ENCODE data around the gene ZNF710. TPM values are rescaled to one million over a fixed set of nuclear protein-coding genes. Genes with fewer than 3 reads are reported as not detected.

The ZNF710 gene
- total and polyA plus RNA-seq, 9 of the 15 experiments (the other 6 are each of a cell fraction or from before 2014, with no cell fraction given): 0.56 to 14.2 (median 5.2) TPM

DNA sequence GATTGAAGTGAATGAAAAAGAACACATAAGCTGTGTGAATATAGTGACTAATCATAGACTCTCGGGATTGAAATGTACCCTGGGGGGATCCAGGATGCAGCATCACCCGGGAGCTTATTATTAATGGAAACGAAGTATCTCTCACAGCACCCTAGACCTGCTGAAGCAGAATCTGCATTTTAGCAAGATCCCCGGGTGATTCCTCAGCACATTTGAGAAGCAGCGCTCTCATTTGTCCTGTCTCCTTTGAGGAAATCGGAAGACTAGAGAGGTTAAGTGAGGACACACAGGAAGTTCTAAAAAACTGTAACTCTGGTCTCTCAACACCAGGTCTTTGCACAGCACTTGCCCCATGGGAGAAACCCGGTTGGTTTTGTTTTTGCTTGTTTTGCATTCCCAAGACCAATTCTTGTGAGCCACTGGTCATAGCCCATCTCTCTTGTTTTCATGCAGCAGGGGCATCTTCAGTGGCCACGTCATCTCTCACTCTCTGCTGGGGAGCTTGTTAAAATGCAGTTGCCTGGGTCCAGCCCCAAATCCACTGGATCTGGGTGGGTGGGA is 30.2 kb downstream of the ZNF710 start (continued):
- TF ChIP-seq PYGO2 (tag; IDR thresholded peaks at IDR 0.05) (no peak), LEF1 (IDR thresholded peaks at IDR 0.05) (no peak), POLR2AphosphoS5 (IDR thresholded peaks at IDR 0.05; ENCODE audit: control insufficient read depth, insufficient read depth, low read depth, low read length) (no peak), SMARCB1 (IDR thresholded peaks at IDR 0.05; ENCODE audit: insufficient read length, low read depth) (no peak)

DNA sequence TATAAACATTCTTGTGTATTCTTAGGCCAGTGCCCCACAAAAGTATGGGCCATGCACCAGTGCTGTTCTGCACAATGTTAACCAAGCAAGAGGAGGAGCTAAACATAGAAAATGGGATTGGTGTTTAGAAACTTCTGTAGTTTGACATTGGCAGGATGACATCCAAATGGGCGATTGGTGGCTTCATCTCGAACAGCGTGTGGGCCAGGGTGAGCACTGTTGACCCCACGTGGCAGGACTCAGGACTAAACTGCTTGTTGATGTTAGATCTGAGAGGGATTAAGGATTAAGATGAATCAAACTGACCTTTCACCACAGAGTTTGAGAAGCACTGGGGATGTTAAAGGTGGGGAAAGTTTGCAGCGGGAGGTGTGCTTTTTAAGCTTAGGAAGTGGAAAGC is 31.9 kb downstream of the ZNF710 start:
- H3K4me3 ChIP-seq: no peak overlapping the region
- intact Hi-C loops (cut with micrococcal nuclease): no loop called here
- no peak for ATAC-seq
- TF ChIP-seq ZNF740 (CRISPR knock-in tag; IDR thresholded peaks at IDR 0.05) (no peak), ZNF740 (tag; IDR thresholded peaks at IDR 0.05) (no peak), CREB1 (IDR thresholded peaks at IDR 0.05) (no peak), CREB1 (CRISPR knock-in tag; IDR thresholded peaks at IDR 0.05) (no peak), HNRNPH1 (optimal IDR thresholded peaks at IDR 0.05; ENCODE audit: low read depth, low read length) (no peak), NR2F6 (CRISPR knock-in tag; IDR thresholded peaks at IDR 0.05) (no peak), KAT7 (CRISPR knock-in tag; IDR thresholded peaks at IDR 0.05; ENCODE audit: borderline replicate concordance) (no peak)
- TF ChIP-seq, protein P1, sequence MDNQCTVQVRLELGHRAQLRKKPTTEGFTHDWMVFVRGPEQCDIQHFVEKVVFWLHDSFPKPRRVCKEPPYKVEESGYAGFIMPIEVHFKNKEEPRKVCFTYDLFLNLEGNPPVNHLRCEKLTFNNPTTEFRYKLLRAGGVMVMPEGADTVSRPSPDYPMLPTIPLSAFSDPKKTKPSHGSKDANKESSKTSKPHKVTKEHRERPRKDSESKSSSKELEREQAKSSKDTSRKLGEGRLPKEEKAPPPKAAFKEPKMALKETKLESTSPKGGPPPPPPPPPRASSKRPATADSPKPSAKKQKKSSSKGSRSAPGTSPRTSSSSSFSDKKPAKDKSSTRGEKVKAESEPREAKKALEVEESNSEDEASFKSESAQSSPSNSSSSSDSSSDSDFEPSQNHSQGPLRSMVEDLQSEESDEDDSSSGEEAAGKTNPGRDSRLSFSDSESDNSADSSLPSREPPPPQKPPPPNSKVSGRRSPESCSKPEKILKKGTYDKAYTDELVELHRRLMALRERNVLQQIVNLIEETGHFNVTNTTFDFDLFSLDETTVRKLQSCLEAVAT (IDR thresholded peaks at IDR 0.05): no peak
- TF ChIP-seq, protein P2, sequence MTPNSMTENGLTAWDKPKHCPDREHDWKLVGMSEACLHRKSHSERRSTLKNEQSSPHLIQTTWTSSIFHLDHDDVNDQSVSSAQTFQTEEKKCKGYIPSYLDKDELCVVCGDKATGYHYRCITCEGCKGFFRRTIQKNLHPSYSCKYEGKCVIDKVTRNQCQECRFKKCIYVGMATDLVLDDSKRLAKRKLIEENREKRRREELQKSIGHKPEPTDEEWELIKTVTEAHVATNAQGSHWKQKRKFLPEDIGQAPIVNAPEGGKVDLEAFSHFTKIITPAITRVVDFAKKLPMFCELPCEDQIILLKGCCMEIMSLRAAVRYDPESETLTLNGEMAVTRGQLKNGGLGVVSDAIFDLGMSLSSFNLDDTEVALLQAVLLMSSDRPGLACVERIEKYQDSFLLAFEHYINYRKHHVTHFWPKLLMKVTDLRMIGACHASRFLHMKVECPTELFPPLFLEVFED (CRISPR knock-in tag; conservative IDR thresholded peaks at IDR 0.05): no peak
- H2AFZ ChIP-seq (ENCODE audit: low read depth, low read length): no peak overlapping the region
- no peaks in the 10 kb centered on the region for H3K79me2 ChIP-seq (ENCODE audit: control insufficient read depth, insufficient read depth, low read length)
- no peaks in the 10 kb centered on the region for H3K9me1 ChIP-seq (ENCODE audit: control insufficient read depth, insufficient read depth, low read length)
- H3K4me2 ChIP-seq (ENCODE audit: insufficient read depth, low read length): no peak overlapping the region
- DNase-seq (ENCODE audit: extremely low read depth in 1 of 4, low spot score in 3 of 4): no peak
- H4K20me1 ChIP-seq (replicated peaks; ENCODE audit: control insufficient read depth, insufficient read depth, low read length): no peaks in the 10 kb centered on the region
- WGBS (ENCODE audit: insufficient coverage, low coverage, missing lambda C conversion rate): 57% methylated on average over 5 of the region's 5 CpGs
- no peaks in the 10 kb centered on the region for H3K9me3 ChIP-seq (replicated peaks; ENCODE audit: control insufficient read depth, insufficient read depth, low read depth, low read length)
- in situ Hi-C loops (cut with MboI): no loop called here
- no peaks in the 10 kb centered on the region for H3K36me3 ChIP-seq (ENCODE audit: control insufficient read depth, insufficient read depth, low read length)
- peaks cover 28 to 40% of the 10 kb centered on the region in 2 experiments for H3K4me1 ChIP-seq (replicated peaks in 1 of 2; ENCODE audit: control insufficient read depth in 2 of 2, insufficient read depth in 2 of 2, low read length in 2 of 2)
- no peaks in the 10 kb centered on the region for H3K27me3 ChIP-seq (ENCODE audit: control insufficient read depth in 2 of 2, insufficient read depth in 2 of 2, low read length in 2 of 2)
- no TSS peak for BruUV-seq (replicated peaks)
- FAIRE-seq: no peak
- ChIA-PET CTCF (ENCODE audit: low intra/inter-chr PET ratio) (no interaction called here), POLR2A (interaction anchor here (1.0 to 1.1 kb wide), 2 partner anchors 10 to 20 kb away, joined by 3 read pairs; no protein-coding TSS in a partner anchor)
- H3K27ac ChIP-seq (ENCODE audit: extremely low read depth, low read depth, low read length): no peak overlapping the region
- H3K9ac ChIP-seq (ENCODE audit: insufficient read depth in 1 of 2, low read depth in 2 of 2, low read length in 2 of 2): no peak overlapping the region; a peak in 1 of 4 replicates

Data from K562 (cell line).